HG02970 (cell line): ENCODE results near the gene TRPM3.
"Not testable (repeated sequence)": the region's sequence is repeated elsewhere in the genome, so short reads cannot be mapped to it uniquely, and the experiment has no call there.

Experiments used
- ATAC-seq: cut with Tn5 transposase; IDR thresholded peaks from one replicate; pipeline ENCODE4 v1.9.1; 2021; ENCODE audit warnings: mild to moderate bottlenecking, moderate library complexity, moderate number of reproducible peaks; ENCODE audit not compliant: unreplicated experiment, low FRiP score

The TRPM3 gene

DNA sequence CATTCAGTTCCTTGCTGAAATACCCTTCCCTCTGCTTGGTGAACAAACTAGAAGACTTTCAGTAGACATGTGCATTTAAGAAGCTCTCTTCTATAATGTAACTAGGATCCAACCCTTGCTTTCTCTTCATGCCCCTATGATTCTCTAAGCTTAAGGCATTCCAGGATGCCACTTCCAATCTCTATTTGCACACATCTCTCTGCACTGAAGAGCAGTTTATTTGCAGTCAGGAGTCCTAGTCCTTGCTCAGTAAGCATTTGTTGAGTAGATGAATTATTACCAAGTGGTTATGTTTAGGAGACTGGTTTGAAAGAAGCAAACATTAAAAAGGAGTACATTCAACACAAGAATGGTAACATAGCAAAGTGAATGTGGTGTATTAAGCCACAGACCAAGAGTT is 432.7 kb downstream of the TRPM3 start:
- no peak for ATAC-seq

DNA sequence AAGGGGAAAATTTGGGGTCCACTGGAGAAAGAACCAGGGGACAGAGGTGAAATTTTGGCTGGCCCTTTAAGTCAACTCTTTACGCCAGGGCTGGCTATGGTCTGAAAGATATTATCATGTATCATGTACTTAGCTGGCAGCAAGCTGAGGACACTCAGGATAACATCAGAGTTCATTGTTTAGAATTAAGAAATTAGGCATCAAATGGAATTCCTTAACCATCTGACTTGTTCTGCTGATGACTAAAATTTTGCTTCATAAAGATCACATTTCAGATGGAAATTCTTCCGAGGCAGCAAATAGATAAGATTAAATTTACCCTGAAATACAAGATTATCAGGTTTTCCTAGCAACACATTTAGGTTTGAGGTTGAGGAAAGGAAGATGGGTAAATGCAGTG is 437.6 kb downstream of the TRPM3 start:
- ATAC-seq: no peak

DNA sequence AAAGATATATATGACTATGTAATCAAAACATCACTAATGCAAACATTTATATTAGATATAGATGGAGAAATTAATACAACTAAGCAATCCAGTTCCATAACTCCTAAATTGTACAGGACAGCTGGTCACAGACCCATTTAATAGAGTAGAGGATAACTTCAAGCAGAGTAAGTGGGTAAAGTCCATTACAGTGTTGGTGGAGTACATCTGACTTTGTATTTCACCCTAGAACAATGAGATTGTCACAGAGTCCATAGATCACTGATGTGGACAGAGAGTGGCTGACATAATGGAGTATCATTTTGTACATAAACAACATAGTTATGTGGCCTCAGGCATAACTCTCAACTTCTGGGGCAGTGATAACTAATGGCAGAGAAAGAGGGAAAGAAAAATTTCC is 439.1 kb downstream of the TRPM3 start:
- no peak for ATAC-seq

DNA sequence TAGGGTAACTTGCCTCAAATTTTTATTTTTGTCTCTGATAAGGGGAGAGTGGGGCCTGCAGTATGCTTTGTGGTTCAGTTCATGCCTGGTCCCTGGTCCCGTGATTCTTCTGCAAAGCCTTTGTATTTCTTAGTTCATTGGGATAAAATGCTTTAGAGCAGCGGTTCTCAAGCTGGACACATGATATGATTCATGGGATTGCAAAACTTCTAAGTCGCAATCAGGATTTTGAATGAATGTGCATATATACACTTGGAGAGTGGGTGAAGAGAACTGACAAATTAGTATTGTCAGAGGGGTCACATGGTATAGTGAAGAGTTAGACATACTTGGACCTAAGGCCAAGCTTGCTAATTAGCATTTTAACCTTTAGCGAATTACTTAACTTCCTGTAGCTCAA is 441.6 kb downstream of the TRPM3 start:
- no peak for ATAC-seq

DNA sequence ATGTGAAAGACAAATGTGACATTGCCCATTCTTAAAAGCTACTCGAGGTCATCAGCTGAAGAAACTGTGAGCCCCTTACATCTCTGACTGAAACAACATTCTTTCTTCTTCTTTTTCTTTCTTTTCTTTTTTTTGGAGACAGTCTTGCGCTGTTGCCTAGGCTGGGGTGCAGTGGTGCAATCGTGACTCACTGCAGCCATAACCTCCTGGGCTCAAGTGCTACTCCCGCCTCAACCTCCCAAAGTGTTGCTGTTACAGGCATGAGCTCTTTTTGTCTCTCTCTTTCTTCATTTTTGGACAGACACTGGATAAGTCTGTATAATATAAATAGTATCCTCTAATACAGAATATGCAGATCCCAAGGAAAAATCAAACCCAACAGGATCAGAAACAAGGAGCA is 443.3 kb downstream of the TRPM3 start:
- no peak for ATAC-seq

DNA sequence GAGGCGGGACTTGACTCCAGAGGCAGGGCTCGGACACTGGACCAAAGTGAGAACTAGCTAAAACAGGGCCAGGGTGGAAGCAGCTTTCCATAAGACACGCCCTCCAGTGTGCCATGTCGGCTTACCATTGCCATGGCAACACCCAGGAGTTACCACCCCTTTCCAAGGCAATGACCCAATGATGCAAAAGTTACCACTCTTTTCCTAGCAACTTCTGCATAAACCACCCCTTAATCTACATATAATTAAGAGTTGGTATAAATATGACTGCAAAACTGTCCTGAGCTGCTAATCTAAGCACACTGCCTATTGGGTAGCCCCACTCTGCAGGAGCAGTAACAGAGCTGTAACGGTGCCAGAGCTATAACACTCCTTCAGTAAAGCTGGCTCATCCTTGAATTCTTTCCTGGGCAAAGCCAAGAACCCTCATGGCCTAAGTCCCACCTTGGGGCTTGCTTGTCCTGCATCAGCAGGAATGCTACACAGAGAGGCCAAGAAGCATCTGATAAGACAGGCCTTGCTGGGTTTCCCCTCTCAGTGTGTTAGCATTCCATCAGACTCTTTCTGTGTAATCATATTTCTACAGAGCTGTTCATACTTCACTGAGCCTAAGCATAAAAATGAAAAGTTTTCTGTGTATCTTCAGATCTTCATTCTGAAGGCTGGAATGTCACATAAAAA is 444.2 kb downstream of the TRPM3 start:
- no peak for ATAC-seq

DNA sequence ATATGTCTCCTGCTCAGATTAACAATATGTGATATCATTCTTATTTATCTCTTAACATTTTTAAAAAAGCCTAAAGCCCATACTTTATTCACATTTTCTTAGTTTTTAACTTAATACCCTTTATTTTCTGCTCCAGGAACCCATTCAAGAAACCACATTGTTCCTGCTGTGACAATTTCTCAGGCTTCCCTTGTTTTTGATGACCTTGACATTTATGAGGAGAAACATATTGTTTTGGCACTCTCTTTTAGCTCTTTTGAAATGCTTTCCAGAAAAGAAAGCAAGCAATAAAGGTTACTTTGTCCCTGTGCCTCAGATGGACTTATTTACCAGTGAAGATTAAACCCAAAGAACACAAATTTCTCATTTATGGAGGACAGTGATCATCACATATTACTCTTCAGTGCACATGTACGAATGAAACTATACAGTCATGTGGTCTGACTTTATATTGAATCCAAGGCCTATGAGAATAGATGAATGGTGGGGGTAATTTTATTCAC is 445.5 kb downstream of the TRPM3 start:
- ATAC-seq: no peak

DNA sequence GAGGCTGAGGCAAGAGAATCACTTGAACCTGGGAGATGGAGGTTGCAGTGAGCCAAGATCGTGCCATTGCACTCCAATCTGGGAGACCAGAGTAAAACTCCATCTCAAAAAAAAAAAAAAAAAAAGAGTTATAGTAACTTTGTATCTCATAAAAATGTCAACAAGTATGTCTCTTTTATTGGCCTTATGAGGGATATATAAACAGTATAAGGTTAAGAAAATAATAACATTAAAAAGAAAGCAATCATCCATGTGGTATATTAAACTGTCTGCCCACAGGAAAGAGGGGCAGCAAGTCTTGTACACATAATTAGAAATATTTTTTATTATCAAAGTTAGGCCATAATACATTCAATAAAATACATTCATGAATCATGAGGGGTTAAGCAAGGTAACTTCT is 447.6 kb downstream of the TRPM3 start:
- ATAC-seq: no peak

DNA sequence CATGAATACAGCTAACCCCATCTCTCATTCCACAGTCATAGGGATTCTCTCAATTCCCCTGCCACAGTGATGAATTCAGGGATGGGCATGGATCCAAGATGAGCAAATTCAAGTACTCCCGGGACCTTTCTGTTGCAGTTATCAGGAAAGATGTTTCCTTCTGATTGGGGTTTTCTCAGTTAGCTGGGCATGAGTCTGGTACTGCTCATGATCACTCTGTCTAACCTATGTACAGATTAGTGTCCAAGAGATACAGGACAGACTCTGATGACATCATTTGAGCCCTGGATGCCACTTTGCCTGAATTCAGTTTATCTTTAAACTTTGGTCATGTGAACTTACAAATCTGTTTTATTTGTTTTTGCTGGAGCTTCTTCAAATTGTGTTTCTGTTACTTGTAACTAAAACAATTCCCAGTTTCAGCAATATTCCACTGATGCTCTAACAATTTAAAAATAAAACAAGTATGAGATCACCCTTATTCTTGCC is 449.2 kb downstream of the TRPM3 start:
- no peak for ATAC-seq

DNA sequence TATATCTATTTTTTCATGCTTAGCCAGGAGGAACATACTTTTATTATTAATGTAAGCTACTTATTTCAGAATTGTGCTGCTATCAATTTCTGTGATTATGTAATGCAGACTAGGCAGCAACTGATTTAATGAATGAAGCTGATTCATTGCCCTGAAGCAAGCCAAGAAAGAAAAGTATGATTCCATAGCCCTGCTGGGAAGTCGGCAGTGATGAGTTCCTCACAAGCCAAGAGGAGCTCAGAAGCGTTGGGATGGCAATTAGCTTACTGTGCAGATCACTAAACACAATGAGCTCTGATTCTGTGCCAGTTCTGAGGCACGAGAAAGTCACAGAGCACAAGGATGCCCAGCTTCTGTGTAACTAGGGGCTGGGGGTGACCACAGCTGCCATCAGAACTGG is 452.7 kb downstream of the TRPM3 start:
- no peak for ATAC-seq

DNA sequence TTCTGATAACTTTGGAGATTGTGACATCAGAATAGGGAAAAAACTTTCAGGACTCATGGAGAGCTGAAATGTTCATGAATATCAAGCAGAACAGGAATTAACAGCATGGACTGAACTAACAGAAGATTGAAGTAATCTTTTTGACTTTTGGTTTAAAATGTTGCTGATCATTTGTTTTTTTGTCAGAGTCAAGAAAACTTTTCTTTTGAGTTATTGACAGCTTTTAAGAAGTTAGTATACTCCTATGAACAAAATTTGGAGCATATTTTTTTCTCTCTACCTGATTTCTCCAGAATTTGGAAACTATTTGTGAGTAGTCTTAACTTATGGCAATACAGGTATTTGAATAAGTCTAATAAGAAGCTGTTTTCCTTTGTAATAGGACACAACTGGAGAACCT is 462.7 kb downstream of the TRPM3 start:
- no peak for ATAC-seq

DNA sequence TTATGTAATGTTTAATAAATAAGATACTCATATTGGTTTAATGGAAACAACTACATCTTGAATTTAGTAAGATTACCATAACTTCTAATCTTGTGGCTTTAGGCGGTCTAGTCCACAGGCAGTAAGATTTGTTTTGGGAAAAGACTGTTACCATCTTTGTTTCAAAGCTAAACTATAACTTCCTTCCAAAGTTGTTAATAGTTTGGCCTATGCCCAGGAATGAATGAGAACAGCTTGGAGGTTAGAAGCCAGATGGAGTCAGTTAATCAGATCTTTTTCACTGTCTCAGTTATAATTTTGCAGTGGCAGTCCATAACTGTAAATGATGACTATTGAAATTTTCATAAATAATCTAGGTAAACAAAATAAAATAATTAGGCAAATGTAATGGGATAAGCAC is 465.1 kb downstream of the TRPM3 start:
- no peak for ATAC-seq

DNA sequence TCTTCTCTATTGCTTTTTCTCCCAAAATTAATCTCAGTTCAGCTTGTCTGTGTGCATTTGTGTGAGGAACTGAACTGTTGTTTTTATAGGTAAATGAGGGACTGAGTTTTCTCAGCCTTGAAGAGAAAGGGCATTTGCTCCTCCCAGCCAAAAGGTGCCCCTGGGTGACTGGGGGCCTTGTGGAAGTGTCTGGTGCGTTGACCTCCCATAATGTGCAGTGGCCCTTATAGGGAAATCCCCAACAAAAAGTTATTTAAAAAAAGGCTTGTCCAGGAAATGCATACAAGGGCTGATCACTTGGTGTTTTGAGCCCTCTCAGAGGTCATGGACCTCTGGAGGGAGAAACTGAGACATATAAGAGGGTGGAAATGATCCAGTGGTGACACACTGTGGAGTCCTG is 467.3 kb downstream of the TRPM3 start:
- ATAC-seq: no peak

DNA sequence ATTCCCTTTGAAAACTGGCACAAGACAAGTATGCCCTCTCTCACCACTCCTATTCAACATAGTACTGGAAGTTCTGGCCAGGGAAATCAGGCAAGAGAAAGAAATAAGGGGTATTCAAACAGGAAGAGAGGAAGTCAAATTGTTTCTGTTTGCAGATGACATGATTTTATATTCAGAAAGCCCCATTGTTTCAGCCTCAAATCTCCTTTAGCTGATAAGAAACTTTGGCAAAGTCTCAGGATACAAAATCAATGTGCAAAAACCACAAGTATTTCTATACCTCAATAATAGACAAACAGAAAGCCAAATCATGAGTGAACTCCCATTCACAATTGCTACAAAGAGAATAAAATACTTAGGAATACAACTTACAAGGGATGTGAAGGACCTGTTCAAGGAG is 476.8 kb downstream of the TRPM3 start:
- ATAC-seq: not testable (repeated sequence)

DNA sequence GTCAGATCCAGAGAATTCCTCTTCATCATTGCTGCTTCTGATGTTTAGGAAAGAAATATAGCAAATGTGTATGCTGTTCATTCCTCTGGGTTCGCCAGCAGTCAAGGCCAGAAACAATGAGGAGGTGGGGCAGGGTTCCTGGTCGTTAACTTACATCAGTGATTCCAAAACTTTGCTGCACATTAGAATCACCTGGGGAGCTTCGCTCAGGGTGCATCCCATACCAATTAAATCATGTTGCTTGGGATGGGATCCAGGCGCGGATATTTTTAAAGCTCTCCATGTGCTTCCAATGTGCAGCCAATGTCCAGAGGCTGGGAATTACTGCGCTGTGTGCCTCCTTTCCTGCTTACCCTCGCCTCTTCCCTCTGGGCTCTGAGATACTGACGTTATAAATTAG is 479.1 kb downstream of the TRPM3 start:
- no peak for ATAC-seq

DNA sequence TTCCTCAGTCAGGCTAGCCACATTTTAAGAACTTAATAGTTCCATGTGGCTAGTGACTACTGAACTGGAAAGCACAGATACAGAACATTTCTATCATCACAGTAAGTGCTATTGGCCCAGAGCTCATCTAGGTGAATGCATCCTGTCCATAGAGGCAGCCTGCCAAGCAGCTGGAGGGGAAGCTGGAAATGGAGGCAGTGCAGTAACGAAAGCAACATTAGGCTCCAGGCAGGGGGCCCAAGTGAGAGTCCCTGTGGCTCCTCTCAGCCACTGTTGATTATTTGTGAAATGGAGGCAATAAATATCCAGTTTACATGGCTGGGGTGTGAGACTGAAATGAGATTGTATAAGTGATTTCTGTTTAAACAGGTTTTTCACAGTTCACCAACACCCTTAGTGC is 479.8 kb downstream of the TRPM3 start:
- ATAC-seq: no peak

DNA sequence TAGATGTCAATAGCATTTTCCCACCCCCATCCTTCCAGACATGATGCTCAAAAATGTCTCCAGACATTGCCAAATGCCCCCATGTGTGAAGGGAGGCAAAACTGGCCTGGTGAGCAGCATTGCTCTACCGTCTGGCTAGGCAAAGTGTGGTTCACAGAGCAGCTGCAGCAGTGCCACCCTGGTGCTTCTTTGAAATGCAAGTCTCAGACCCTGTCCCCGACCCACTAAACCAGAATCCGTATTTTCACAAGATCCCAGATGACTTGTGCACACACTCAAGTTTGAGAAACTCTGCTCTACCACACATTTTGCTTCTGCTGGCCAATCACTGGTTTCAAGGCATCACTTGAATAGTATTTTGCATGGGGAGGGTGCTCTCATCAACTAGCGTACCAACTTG is 480.4 kb downstream of the TRPM3 start:
- ATAC-seq: no peak

DNA sequence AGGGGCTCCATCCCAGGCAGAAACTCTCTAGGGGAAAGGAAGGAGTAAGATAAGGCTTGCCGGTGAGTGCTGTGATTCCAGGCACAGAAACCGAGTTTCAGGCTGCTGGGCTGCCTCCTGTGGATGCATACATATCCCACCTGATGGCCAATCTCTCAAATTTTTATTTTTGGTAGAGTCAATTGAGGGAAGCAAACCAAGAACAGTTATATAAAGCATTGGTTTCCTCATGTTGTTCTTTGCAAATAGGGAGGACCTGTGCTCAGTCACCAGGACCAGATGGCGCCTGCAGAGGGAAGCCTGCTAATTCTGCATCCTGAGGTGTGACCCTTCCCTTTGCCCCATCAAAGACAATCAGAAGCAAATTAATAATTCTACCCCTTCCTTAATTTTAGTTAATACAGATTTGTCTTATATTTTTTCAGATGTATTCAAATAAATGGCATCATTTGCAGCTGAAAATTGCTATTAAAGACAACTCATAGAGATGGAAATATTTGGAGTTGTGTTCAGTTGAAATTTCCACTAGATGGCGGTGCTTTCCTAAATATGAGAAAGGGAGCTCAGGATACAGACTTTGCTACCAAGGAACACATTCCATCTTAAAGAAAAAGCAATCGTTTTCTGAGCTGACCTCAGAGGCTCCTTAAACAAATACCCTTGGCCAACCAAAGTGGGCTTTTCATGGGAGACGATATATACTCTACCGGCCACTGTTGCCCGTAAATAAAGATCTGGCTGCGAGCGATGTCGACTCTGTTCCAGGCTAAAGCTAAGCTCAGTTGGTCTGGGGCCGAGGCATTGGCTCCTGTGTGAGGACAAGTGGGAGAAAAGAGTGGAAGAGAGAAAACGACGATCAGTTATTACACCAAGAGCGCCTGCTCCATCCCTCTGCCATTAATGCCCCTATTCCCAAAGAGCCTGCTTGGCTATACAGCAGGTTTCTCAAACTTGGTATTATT is 481.3 kb downstream of the TRPM3 start:
- ATAC-seq: no peak

DNA sequence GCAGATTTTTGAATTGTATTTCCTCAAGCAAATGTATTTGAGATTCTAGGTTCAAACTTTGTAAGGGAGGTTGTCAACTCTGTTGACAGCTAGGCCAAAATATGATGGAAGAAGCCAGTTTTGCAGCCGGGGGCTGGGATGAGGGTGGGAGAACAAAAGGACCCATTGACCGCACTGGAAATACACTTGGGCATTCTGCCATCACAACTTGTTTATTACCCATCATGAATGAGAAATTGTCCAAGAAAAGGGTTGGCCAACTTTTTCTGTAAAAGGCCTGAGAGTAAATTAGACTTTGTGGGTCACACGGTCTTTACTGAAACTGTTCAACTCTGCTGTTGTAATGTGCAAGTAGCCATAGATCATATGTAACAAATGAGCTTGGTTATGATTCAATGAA is 485.6 kb downstream of the TRPM3 start:
- ATAC-seq: no peak

DNA sequence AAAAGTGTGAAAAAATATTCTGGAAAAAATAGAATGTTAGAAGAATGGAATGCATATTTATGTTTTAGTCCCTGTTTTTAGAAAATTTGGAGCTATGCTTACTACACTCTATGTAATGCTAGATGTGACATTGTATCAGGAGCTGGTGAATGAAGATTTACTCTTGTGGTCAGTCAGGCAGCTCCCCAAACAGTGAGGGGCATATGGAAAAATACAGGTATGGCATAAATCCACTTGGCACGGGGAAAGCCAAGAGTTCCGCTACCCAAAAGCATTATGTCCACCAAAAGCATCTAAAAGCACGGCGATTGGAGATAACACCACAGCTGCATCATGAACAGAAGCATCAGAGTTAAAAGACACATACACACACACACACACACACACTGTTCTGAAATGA is 486.7 kb downstream of the TRPM3 start:
- no peak for ATAC-seq

DNA sequence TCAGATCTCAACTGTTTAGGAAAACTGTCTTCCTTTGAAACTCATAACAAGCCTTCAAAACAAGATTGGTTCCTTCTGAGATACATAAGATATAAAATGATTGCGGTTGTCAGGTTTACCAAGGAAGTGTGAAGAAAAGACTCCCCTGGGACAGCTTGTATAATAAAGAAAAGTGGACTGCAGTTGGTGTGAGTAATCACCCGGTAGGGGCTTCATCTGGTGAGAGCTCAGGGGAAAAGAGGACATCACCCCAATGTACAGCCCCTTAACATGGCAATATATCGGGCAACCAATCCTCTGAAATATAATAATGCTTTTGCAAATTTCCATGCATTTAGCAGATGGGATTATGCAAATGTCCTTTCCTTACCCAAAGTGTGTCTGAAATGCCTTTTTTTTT is 490.4 kb downstream of the TRPM3 start:
- ATAC-seq: no peak
